Astrocyte (in vitro differentiated cells and primary cell): Measurements from ENCODE around the gene POLDIP3. TPM values are rescaled to one million over a fixed set of nuclear protein-coding genes. Genes with fewer than 3 reads are reported as not detected.
A peak's percentile ranks its signal among the peaks of the same experiment; 100 is the strongest.

Source experiments
- DNase-seq: peaks from one replicate; pipeline ENCODE4 v3.0.0-alpha.2; 2010; ENCODE audit warnings: low read depth
- FAIRE-seq: peaks from 2 replicates; lab custom pipeline; 2011; peaks lifted over from hg19 to GRCh38; lab: Jason Lieb, UNC
- H2AFZ ChIP-seq: 2 replicates; pipeline ENCODE4 v1.6.0; 2012; ENCODE audit warnings: low read depth, low read length, inconsistent platforms
- H3K27ac ChIP-seq: 2 replicates; pipeline ENCODE4 v1.5.1; 2011; ENCODE audit warnings: low read depth, low read length, inconsistent platforms
- H3K27me3 ChIP-seq: 2 replicates; pipeline ENCODE4 v1.6.0; 2011; ENCODE audit warnings: low read length, inconsistent platforms; ENCODE audit not compliant: insufficient read depth
- H3K36me3 ChIP-seq: 2 replicates; pipeline ENCODE4 v1.5.1; 2011; ENCODE audit warnings: low read length, inconsistent platforms; ENCODE audit not compliant: insufficient read depth
- H3K4me1 ChIP-seq: 2 replicates; pipeline ENCODE4 v1.5.1; 2011; ENCODE audit warnings: low read length, inconsistent platforms; ENCODE audit not compliant: insufficient read depth
- H3K4me2 ChIP-seq: 2 replicates; pipeline ENCODE4 v1.6.0; 2012; ENCODE audit warnings: low read length, inconsistent platforms
- H3K4me3 ChIP-seq: 2 replicates; pipeline ENCODE4 v1.5.1; 2011; ENCODE audit warnings: low read depth, mild to moderate bottlenecking, low read length, inconsistent platforms; ENCODE audit not compliant: insufficient read depth
- H3K79me2 ChIP-seq: 2 replicates; pipeline ENCODE4 v1.6.0; 2012; ENCODE audit warnings: mild to moderate bottlenecking, low read length, inconsistent platforms; ENCODE audit not compliant: insufficient read depth
- H3K9ac ChIP-seq: 2 replicates; pipeline ENCODE4 v1.6.0; 2012; ENCODE audit warnings: mild to moderate bottlenecking, low read length, inconsistent platforms
- H3K9me3 ChIP-seq: 2 replicates; pipeline ENCODE4 v1.5.1; 2012; ENCODE audit warnings: low read depth, mild to moderate bottlenecking, low read length, inconsistent platforms; ENCODE audit not compliant: insufficient read depth
- H4K20me1 ChIP-seq: 2 replicates; pipeline ENCODE4 v1.6.0; 2012; ENCODE audit warnings: low read length, inconsistent platforms; ENCODE audit not compliant: insufficient read depth
- H3K27ac Mint-ChIP-seq: one replicate; pipeline ENCODE4 v1.8.0; 2021; ENCODE audit warnings: mild to moderate bottlenecking, mixed read lengths; ENCODE audit not compliant: unreplicated experiment
- H3K27me3 Mint-ChIP-seq: one replicate; pipeline ENCODE4 v1.8.0; 2021; ENCODE audit warnings: low read depth, mixed read lengths; ENCODE audit not compliant: unreplicated experiment
- H3K36me3 Mint-ChIP-seq: one replicate; pipeline ENCODE4 v1.8.0; 2021; ENCODE audit warnings: low read depth, mixed read lengths; ENCODE audit not compliant: unreplicated experiment
- H3K4me1 Mint-ChIP-seq: one replicate; pipeline ENCODE4 v1.8.0; 2021; ENCODE audit warnings: low read depth, mixed read lengths; ENCODE audit not compliant: unreplicated experiment
- H3K4me3 Mint-ChIP-seq: one replicate; pipeline ENCODE4 v1.8.0; 2021; ENCODE audit warnings: mild to moderate bottlenecking, moderate library complexity, mixed read lengths; ENCODE audit not compliant: unreplicated experiment
- H3K9me3 Mint-ChIP-seq: one replicate; pipeline ENCODE4 v1.8.0; 2021; ENCODE audit warnings: mild to moderate bottlenecking, mixed read lengths; ENCODE audit not compliant: unreplicated experiment
- CTCF ChIP-seq: IDR thresholded peaks from 2 replicates; pipeline ENCODE4 v1.5.1; 2011; ENCODE audit warnings: low read depth, mild to moderate bottlenecking, inconsistent platforms, low read length, moderate library complexity; ENCODE audit not compliant: insufficient read depth
- EZH2 ChIP-seq: IDR thresholded peaks from 2 replicates; pipeline ENCODE4 v1.6.1; 2012; ENCODE audit warnings: mild to moderate bottlenecking, low read length, inconsistent platforms; ENCODE audit not compliant: insufficient read depth
- total RNA-seq: library from RNA; stranded (reverse); gene quantifications from 2 replicates; pipeline ENCODE4 v1.2.1, GENCODE V29; 2021

POLDIP3 gene
- total RNA-seq, 1 donor from 2014 or later = 57.1 TPM

- Histone ChIP-seq H3K36me3 (peaks cover 2% of the 10 kb centered on the region), H3K9ac (peak overlapping the region; percentile 22), H3K27me3 (no peaks in the 10 kb centered on the region), H3K4me3 (no peak overlapping the region), H2AFZ (no peak overlapping the region), H3K9me3 (no peaks in the 10 kb centered on the region), H3K4me2 (peak overlapping the region; percentile 67), H3K4me1 (peaks cover 20% of the 10 kb centered on the region), H4K20me1 (peaks cover 17% of the 10 kb centered on the region), H3K27ac (peak overlapping the region; percentile 59), H3K79me2 (no peaks in the 10 kb centered on the region)
- Mint-ChIP-seq H3K27me3 (no peaks in the 10 kb centered on the region), H3K4me3 (no peak overlapping the region), H3K27ac (no peak overlapping the region), H3K4me1 (peaks cover 14% of the 10 kb centered on the region), H3K9me3 (no peaks in the 10 kb centered on the region), H3K36me3 (peaks cover 3% of the 10 kb centered on the region)
- DNase-seq = no peak
- TF ChIP-seq EZH2 (no peak), CTCF (no peak)
- no peak for FAIRE-seq
Measured at GRCh38 chr22:42620084-42620483, 5.4 kb upstream of the POLDIP3 start.

- H3K9me3 Mint-ChIP-seq = no peaks in the 10 kb centered on the region
- H3K27ac Mint-ChIP-seq = no peak overlapping the region
Measured at GRCh38 chr22:42619261-42620063, 4.8 kb upstream of the POLDIP3 start.

More at GRCh38 chr22:42619261-42620063, 4.8 kb upstream of the POLDIP3 start:
- Histone ChIP-seq H2AFZ (no peak overlapping the region), H3K9me3 (no peaks in the 10 kb centered on the region), H3K36me3 (peaks cover 2% of the 10 kb centered on the region), H3K27ac (no peak overlapping the region), H3K4me2 (no peak overlapping the region), H3K27me3 (no peaks in the 10 kb centered on the region), H4K20me1 (peaks cover 17% of the 10 kb centered on the region), H3K4me3 (no peak overlapping the region), H3K79me2 (no peaks in the 10 kb centered on the region), H3K4me1 (peaks cover 20% of the 10 kb centered on the region), H3K9ac (no peak overlapping the region)
- Mint-ChIP-seq H3K4me1 (peaks cover 14% of the 10 kb centered on the region), H3K27me3 (no peaks in the 10 kb centered on the region), H3K4me3 (no peak overlapping the region), H3K36me3 (peaks cover 3% of the 10 kb centered on the region)
- FAIRE-seq (no peak), DNase-seq (no peak)
- TF ChIP-seq CTCF (no peak), EZH2 (no peak)
